Caki2 (cell line): ENCODE results near the gene PIK3R1. TPM values are rescaled to one million over a fixed set of nuclear protein-coding genes. Genes with fewer than 3 reads are reported as not detected.
"Not testable (repeated sequence)": the region's sequence is repeated elsewhere in the genome, so short reads cannot be mapped to it uniquely, and the experiment has no call there.

Experiments used
- DNase-seq: peaks from one replicate; pipeline ENCODE4 v3.0.0-alpha.2; 2015; ENCODE audit warnings: low read depth
- in situ Hi-C: cut with HindIII; loops from 2 replicates; pipeline ENCODE4 v1.10.0; 2016; ENCODE audit warnings: low sequenced_read_pairs, low pct_unique_long_range_greater_than_20kb, mixed read lengths
- total RNA-seq: library from RNA; depleted of rRNA; stranded (reverse); fragments of >200 nt; shearing (Covaris generic); gene quantifications from 2 replicates; pipeline ENCODE4 v1.2.3, GENCODE V29; 2014; ENCODE audit warnings: low replicate concordance

PIK3R1 gene
- total RNA-seq, 1 experiment from 2014 or later: 18.0 TPM

- in situ Hi-C loops: no loop called here
- no peak for DNase-seq
These were observed 24.9 kb upstream of the PIK3R1 start for GRCh38 chr5:68190619-68191018.

- DNase-seq: peak; percentile 25
- in situ Hi-C loops: no loop called here
These were observed 24.3 kb upstream of the PIK3R1 start for GRCh38 chr5:68191083-68191791.

GRCh38 chr5:68192679-68193060, 22.9 kb upstream of the PIK3R1 start:
- in situ Hi-C loops: no loop called here
- DNase-seq: no peak

GRCh38 chr5:68193481-68194036, 22.0 kb upstream of the PIK3R1 start:
- DNase-seq: no peak
- in situ Hi-C loops: no loop called here

GRCh38 chr5:68194386-68194785, 21.2 kb upstream of the PIK3R1 start:
- in situ Hi-C loops: no loop called here
- DNase-seq: no peak

- no peak for DNase-seq
- in situ Hi-C loops: no loop called here
These were observed 20.4 kb upstream of the PIK3R1 start for GRCh38 chr5:68195137-68195536.

GRCh38 chr5:68196876-68197275, 18.7 kb upstream of the PIK3R1 start:
- in situ Hi-C loops: no loop called here
- DNase-seq: no peak

GRCh38 chr5:68200288-68200687, 15.3 kb upstream of the PIK3R1 start:
- no peak for DNase-seq
- in situ Hi-C loops: no loop called here

GRCh38 chr5:68210654-68211053, 4.9 kb upstream of the PIK3R1 start:
- in situ Hi-C loops, DNase-seq: not testable (repeated sequence)

- no peak for DNase-seq
- in situ Hi-C loops: no loop called here
These were observed 911 bp upstream of the PIK3R1 start for GRCh38 chr5:68214482-68215207.

GRCh38 chr5:68215898-68216244, 315 bp downstream of the PIK3R1 start:
- no peak for DNase-seq
- in situ Hi-C loops: no loop called here

GRCh38 chr5:68216245-68217046, 890 bp downstream of the PIK3R1 start:
- in situ Hi-C loops: no loop called here
- DNase-seq: peak; percentile 36

GRCh38 chr5:68217047-68217355, 1.4 kb downstream of the PIK3R1 start:
- in situ Hi-C loops: no loop called here
- DNase-seq: peak; percentile 22

GRCh38 chr5:68217528-68217927, 2.0 kb downstream of the PIK3R1 start:
- DNase-seq: no peak
- in situ Hi-C loops: no loop called here

GRCh38 chr5:68219161-68219816, 3.7 kb downstream of the PIK3R1 start:
- in situ Hi-C loops: no loop called here

GRCh38 chr5:68220260-68220659, 4.7 kb downstream of the PIK3R1 start:
- no peak for DNase-seq

More at GRCh38 chr5:68219161-68219816, 3.7 kb downstream of the PIK3R1 start:
- DNase-seq: no peak

GRCh38 chr5:68220914-68221313, 5.4 kb downstream of the PIK3R1 start:
- no peak for DNase-seq
- in situ Hi-C loops: no loop called here

More at GRCh38 chr5:68220260-68220659, 4.7 kb downstream of the PIK3R1 start:
- in situ Hi-C loops: no loop called here

- DNase-seq: no peak
- in situ Hi-C loops: no loop called here
These were observed 5.9 kb downstream of the PIK3R1 start for GRCh38 chr5:68221488-68221887.
